Measurements from ENCODE around the gene CADPS.

CADPS gene

DNA sequence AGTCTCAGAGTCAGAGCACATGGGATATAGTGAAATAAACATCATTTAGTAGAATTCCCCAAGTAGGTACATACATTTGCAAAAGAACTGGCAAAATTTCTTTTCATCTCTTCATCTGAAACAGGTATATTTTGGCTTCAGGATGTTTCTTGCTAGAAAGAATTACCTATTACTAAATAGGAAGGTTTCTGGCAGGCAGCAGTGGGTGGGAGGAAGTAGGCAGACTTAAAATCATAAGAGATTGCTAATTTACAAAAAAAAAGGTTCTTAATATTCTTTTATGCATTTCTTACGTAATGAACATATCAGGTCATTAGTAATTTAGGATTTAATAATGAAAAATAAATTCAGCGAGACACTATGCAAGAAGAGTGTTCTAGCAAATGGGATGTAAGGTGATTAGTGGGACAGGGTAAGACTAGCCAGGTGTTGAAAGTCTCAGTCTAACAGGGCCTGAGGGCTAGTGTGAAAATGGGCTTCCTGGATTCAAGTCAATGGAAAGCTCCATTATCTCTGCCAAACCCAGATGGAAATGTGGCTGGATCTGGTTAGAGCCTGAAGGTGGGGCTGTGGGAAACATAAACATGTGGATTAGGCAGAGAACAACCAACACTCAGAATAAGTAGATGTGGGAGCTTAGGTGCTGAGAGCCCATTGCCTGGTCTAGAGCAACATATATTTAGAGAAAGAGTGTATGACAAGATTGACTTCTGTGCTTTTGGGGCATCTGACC, 374.5 kb downstream of the CADPS start:
- Histone ChIP-seq H3K27me3 (ENCODE audit: low read depth) (peaks cover 12% of the 10 kb centered on the region), H3K36me3 (replicated peaks) (no peaks in the 10 kb centered on the region), H3K4me3 (no peak overlapping the region), H3K9me3 (no peaks in the 10 kb centered on the region), H3K4me1 (no peaks in the 10 kb centered on the region)
- DNase-seq (ENCODE audit: low spot score in 2 of 2): no peak
- in situ Hi-C loops (cut with MboI; ENCODE audit: low sequenced_read_pairs): no loop called here

DNA sequence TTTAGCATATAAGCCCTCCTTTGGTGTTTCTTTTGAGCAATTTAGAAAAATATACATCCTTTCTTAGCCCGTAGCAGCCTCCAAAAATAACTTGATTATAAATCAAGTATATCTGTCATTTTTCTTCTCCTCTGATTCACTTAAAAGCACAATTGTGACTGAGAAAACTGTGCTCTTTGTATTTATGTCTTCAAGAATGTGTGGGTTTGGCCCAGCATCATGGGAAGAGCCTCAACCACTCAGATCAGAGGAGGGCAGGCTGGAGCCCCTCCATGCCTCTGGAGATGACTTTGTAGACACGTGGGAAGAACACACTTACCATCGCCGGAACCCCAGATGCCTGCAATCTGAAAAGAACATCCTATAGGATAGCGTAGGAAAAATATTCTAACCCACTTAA, 378.1 kb downstream of the CADPS start:
- no peaks in the 10 kb centered on the region for H3K36me3 ChIP-seq (replicated peaks)
- no peak for DNase-seq (ENCODE audit: low spot score in 2 of 2)
- H3K9me3 ChIP-seq: no peaks in the 10 kb centered on the region
- H3K4me1 ChIP-seq: no peaks in the 10 kb centered on the region
- H3K27me3 ChIP-seq (ENCODE audit: low read depth): no peaks in the 10 kb centered on the region
- no peak overlapping the region for H3K4me3 ChIP-seq
- in situ Hi-C loops (cut with MboI; ENCODE audit: low sequenced_read_pairs): no loop called here

- Histone ChIP-seq H3K9me3 (no peaks in the 10 kb centered on the region), H3K4me1 (no peaks in the 10 kb centered on the region), H3K27me3 (ENCODE audit: low read depth) (no peaks in the 10 kb centered on the region), H3K36me3 (replicated peaks) (no peaks in the 10 kb centered on the region), H3K4me3 (no peak overlapping the region)
- in situ Hi-C loops (cut with MboI; ENCODE audit: low sequenced_read_pairs): no loop called here
- DNase-seq (ENCODE audit: low spot score in 2 of 2): no peak
Observed at GRCh38 chr3:62496503-62496902, 378.7 kb downstream of the CADPS start.

- in situ Hi-C loops (cut with MboI; ENCODE audit: low sequenced_read_pairs): no loop called here
- no peak for DNase-seq (ENCODE audit: low spot score in 2 of 2)
- no peak overlapping the region for H3K4me3 ChIP-seq
- no peaks in the 10 kb centered on the region for H3K27me3 ChIP-seq (ENCODE audit: low read depth)
- no peaks in the 10 kb centered on the region for H3K36me3 ChIP-seq (replicated peaks)
- no peaks in the 10 kb centered on the region for H3K4me1 ChIP-seq
- no peaks in the 10 kb centered on the region for H3K9me3 ChIP-seq
Observed at GRCh38 chr3:62493109-62493801, 382.0 kb downstream of the CADPS start.

DNA sequence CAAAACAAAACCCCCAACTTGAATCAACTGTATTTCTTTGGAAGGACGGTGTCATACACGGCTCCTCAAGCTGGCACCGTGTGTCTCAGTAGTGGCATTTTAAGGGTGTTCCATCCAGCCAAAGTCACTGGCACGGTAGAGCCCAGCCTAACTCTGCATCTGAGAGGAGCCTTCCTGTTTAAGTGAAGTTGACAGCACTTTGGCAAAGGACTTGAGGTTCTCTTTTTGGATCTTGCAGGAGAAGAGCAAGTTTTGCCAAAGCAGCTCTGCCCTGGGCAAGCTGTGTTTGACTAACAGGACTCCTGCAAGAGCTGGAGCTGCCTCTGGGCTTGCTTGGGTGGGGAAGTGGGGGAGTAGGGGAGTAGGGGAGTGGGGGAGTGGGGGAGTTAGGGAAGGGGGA, 392.3 kb downstream of the CADPS start:
- Histone ChIP-seq H3K27me3 (ENCODE audit: low read depth) (0 out of 2 replicates have a peak, but pooled peaks cover 7% of the 10 kb centered on the region), H3K4me3 (no peak overlapping the region), H3K4me1 (no peaks in the 10 kb centered on the region), H3K9me3 (no peaks in the 10 kb centered on the region), H3K36me3 (replicated peaks) (no peaks in the 10 kb centered on the region)
- in situ Hi-C loops (cut with MboI; ENCODE audit: low sequenced_read_pairs): no loop called here
- no peak for DNase-seq (ENCODE audit: low spot score in 2 of 2)

- DNase-seq (ENCODE audit: low spot score in 2 of 2): no peak
- in situ Hi-C loops (cut with MboI; ENCODE audit: low sequenced_read_pairs): no loop called here
- Histone ChIP-seq H3K36me3 (replicated peaks) (no peaks in the 10 kb centered on the region), H3K9me3 (no peaks in the 10 kb centered on the region), H3K4me1 (no peaks in the 10 kb centered on the region), H3K27me3 (ENCODE audit: low read depth) (0 out of 2 replicates have a peak, but pooled peaks cover 7% of the 10 kb centered on the region), H3K4me3 (no peak overlapping the region)
Observed at GRCh38 chr3:62481962-62482361, 393.3 kb downstream of the CADPS start.

- Histone ChIP-seq H3K4me3 (no peak overlapping the region), H3K36me3 (replicated peaks) (no peaks in the 10 kb centered on the region), H3K4me1 (no peaks in the 10 kb centered on the region), H3K27me3 (ENCODE audit: low read depth) (peaks cover 15% of the 10 kb centered on the region), H3K9me3 (no peaks in the 10 kb centered on the region)
- in situ Hi-C loops (cut with MboI; ENCODE audit: low sequenced_read_pairs): no loop called here
- no peak for DNase-seq (ENCODE audit: low spot score in 2 of 2)
Observed at GRCh38 chr3:62480056-62480455, 395.2 kb downstream of the CADPS start.

GRCh38 chr3:62479326-62479725, 395.9 kb downstream of the CADPS start:
- no peaks in the 10 kb centered on the region for H3K36me3 ChIP-seq (replicated peaks)
- DNase-seq (ENCODE audit: low spot score in 2 of 2): no peak
- no peaks in the 10 kb centered on the region for H3K9me3 ChIP-seq
- peaks cover 11% of the 10 kb centered on the region for H3K27me3 ChIP-seq (ENCODE audit: low read depth)
- no peak overlapping the region for H3K4me3 ChIP-seq
- no peaks in the 10 kb centered on the region for H3K4me1 ChIP-seq
- in situ Hi-C loops (cut with MboI; ENCODE audit: low sequenced_read_pairs): no loop called here

DNA sequence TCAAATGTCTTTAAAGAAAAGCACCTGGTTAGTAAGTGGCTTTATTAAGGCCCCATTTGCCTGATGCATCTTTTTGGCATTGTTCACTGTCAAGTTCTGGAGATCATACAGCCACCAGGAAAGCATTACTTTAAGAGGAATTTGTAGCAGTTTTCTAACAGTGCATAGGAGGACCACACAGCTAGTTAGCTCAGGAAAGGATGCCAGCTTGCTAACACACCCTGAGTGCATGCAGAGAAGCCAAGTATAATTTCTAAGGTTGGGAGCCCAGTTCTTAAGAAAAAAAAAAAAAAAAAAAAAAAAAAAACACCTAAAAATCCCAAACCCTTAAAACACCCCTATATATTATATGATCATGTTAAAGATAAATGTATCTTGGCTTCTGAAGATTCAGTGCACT, 399.9 kb downstream of the CADPS start:
- in situ Hi-C loops (cut with MboI; ENCODE audit: low sequenced_read_pairs): no loop called here
- Histone ChIP-seq H3K4me1 (no peaks in the 10 kb centered on the region), H3K4me3 (no peak overlapping the region), H3K36me3 (replicated peaks) (no peaks in the 10 kb centered on the region), H3K27me3 (ENCODE audit: low read depth) (peaks cover 13% of the 10 kb centered on the region), H3K9me3 (no peaks in the 10 kb centered on the region)
- DNase-seq (ENCODE audit: low spot score in 2 of 2): no peak

DNA sequence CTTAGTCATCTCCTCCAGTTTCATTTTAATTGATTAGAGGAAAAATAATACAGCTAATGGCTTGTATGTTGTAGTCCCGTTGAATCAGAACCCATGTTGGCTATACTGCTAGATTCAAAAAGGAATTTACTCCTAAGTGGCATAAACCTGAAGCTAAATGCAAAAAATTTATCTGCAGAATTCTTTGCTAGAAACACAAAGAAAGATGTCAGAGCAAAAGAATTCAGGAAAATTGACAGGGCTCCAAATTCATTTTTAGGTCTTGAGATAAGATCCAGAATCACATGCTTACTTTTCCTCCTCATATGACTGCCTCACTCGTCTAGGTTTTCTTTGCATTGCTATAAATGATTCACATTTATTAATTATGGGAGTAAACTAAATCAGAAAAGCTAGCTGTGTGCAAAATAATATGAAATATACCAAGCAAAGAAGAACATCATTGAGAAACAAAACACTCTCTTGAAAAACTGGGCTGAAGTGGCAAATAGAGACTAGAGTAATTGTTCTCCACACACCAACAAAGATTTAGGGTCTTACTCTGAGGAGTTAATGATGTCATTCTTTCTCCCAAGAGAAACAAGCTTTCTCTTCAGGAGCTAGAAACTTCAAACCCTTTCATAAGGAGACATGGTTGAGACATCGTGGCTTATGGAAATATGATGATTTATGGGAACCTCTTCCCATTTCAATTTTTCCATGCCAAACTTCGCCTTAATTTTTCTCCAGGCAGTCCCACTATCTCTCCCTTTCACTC, 407.1 kb downstream of the CADPS start:
- in situ Hi-C loops (cut with MboI; ENCODE audit: low sequenced_read_pairs): no loop called here
- DNase-seq (ENCODE audit: low spot score in 2 of 2): no peak
- peaks cover 28% of the 10 kb centered on the region for H3K27me3 ChIP-seq (ENCODE audit: low read depth)

GRCh38 chr3:62462788-62463187, 412.4 kb downstream of the CADPS start:
- Histone ChIP-seq H3K36me3 (replicated peaks) (no peaks in the 10 kb centered on the region), H3K4me3 (no peak overlapping the region), H3K4me1 (no peaks in the 10 kb centered on the region), H3K27me3 (ENCODE audit: low read depth) (peaks cover 31% of the 10 kb centered on the region), H3K9me3 (no peaks in the 10 kb centered on the region)
- DNase-seq (ENCODE audit: low spot score in 2 of 2): no peak
- in situ Hi-C loops (cut with MboI; ENCODE audit: low sequenced_read_pairs): no loop called here

More for the DNA sequence above, 407.1 kb downstream of the CADPS start:
- no peaks in the 10 kb centered on the region for H3K4me1 ChIP-seq
- no peaks in the 10 kb centered on the region for H3K9me3 ChIP-seq
- H3K36me3 ChIP-seq (replicated peaks): no peaks in the 10 kb centered on the region
- H3K4me3 ChIP-seq: no peak overlapping the region

- DNase-seq (ENCODE audit: low spot score in 2 of 2): no peak
- Histone ChIP-seq H3K9me3 (no peaks in the 10 kb centered on the region), H3K36me3 (replicated peaks) (no peaks in the 10 kb centered on the region), H3K4me1 (no peaks in the 10 kb centered on the region), H3K27me3 (ENCODE audit: low read depth) (peaks cover 32% of the 10 kb centered on the region), H3K4me3 (no peak overlapping the region)
- in situ Hi-C loops (cut with MboI; ENCODE audit: low sequenced_read_pairs): no loop called here
Observed at GRCh38 chr3:62462104-62462762, 413.0 kb downstream of the CADPS start.

GRCh38 chr3:62454916-62455315, 420.3 kb downstream of the CADPS start:
- DNase-seq (ENCODE audit: low spot score in 2 of 2): no peak
- no peaks in the 10 kb centered on the region for H3K36me3 ChIP-seq (replicated peaks)
- H3K4me1 ChIP-seq: no peaks in the 10 kb centered on the region
- in situ Hi-C loops (cut with MboI; ENCODE audit: low sequenced_read_pairs): no loop called here
- no peak overlapping the region for H3K4me3 ChIP-seq
- no peaks in the 10 kb centered on the region for H3K9me3 ChIP-seq
- H3K27me3 ChIP-seq (ENCODE audit: low read depth): peaks cover 20% of the 10 kb centered on the region
